Mesenchymal stem cell (in vitro differentiated cells and primary cell): Measurements from ENCODE around the gene L3HYPDH.

Source experiments
- DNase-seq: peaks from one replicate; pipeline ENCODE4 v3.0.0-alpha.2; 2013
- H2AFZ ChIP-seq: one replicate; pipeline ENCODE4 v1.6.1; 2013; ENCODE audit warnings: low read depth, mild to moderate bottlenecking, control low read depth, inconsistent platforms, low read length, moderate library complexity
- H2AK5ac ChIP-seq: 2 replicates; pipeline ENCODE4 v1.6.1; 2013; ENCODE audit warnings: low read length, moderate library complexity, mild to moderate bottlenecking, inconsistent platforms; ENCODE audit not compliant: severe bottlenecking
- H2BK120ac ChIP-seq: one replicate; pipeline ENCODE4 v1.6.1; 2013; ENCODE audit warnings: low read depth, mild to moderate bottlenecking, inconsistent platforms, low read length, moderate library complexity
- H2BK12ac ChIP-seq, 2 experiments: one replicate each; pipeline ENCODE4 v1.6.1; 2013; ENCODE audit warnings: inconsistent platforms in 2 of 2, low read length in 2 of 2, mild to moderate bottlenecking in 2 of 2, moderate library complexity in 2 of 2, control low read depth in 1 of 2
- H2BK15ac ChIP-seq: one replicate; pipeline ENCODE4 v1.6.1; 2013; ENCODE audit warnings: mild to moderate bottlenecking, low read depth, inconsistent platforms; ENCODE audit not compliant: poor library complexity, severe bottlenecking
- H2BK5ac ChIP-seq: 2 replicates; pipeline ENCODE4 v1.6.1; 2013; ENCODE audit warnings: low read depth, mild to moderate bottlenecking, low read length, control low read depth, inconsistent platforms; ENCODE audit not compliant: poor library complexity, severe bottlenecking
- H3K14ac ChIP-seq, 2 experiments: one replicate each; pipeline ENCODE4 v1.6.1; 2013; ENCODE audit warnings: inconsistent platforms in 2 of 2, low read length in 2 of 2, control low read depth in 1 of 2, mild to moderate bottlenecking in 1 of 2, moderate library complexity in 1 of 2
- H3K18ac ChIP-seq, 2 experiments: one replicate each; pipeline ENCODE4 v1.6.1; 2013; ENCODE audit warnings: inconsistent platforms in 2 of 2, low read length in 2 of 2, control low read depth in 1 of 2, low read depth in 1 of 2, mild to moderate bottlenecking in 1 of 2
- H3K23ac ChIP-seq, 2 experiments: one replicate each; pipeline ENCODE4 v1.6.1; 2013; ENCODE audit warnings: inconsistent platforms in 2 of 2, low read length in 2 of 2, mild to moderate bottlenecking in 2 of 2, moderate library complexity in 2 of 2, control low read depth in 1 of 2
- H3K27ac ChIP-seq: 2 replicates; pipeline ENCODE4 v1.5.1; 2013; ENCODE audit warnings: mild to moderate bottlenecking, moderate library complexity, low read length, control low read depth, inconsistent platforms; ENCODE audit not compliant: poor library complexity, severe bottlenecking
- H3K27me3 ChIP-seq, 2 experiments: 2 replicates each; pipeline versions ENCODE4 v1.6.1 to v1.7.0; 2013; ENCODE audit warnings: low read length in 2 of 2, mild to moderate bottlenecking in 2 of 2, moderate library complexity in 2 of 2, control low read depth in 1 of 2, inconsistent platforms in 1 of 2; ENCODE audit not compliant: control insufficient read depth in 1 of 2, insufficient read depth in 1 of 2
- H3K36me3 ChIP-seq, 2 experiments: 2 replicates each; pipeline versions ENCODE4 v1.6.1 to v1.7.0; 2013; ENCODE audit warnings: low read length in 2 of 2, control low read depth in 1 of 2, inconsistent platforms in 1 of 2, low read depth in 1 of 2, mild to moderate bottlenecking in 1 of 2; ENCODE audit not compliant: insufficient read depth in 2 of 2, control insufficient read depth in 1 of 2
- H3K4ac ChIP-seq, 2 experiments: one replicate each; pipeline ENCODE4 v1.6.1; 2013; ENCODE audit warnings: inconsistent platforms in 2 of 2, low read length in 2 of 2, mild to moderate bottlenecking in 2 of 2, moderate library complexity in 2 of 2, control low read depth in 1 of 2, low read depth in 1 of 2
- H3K4me1 ChIP-seq: 2 replicates; pipeline ENCODE4 v1.6.1; 2013; ENCODE audit warnings: low read depth, low read length, control low read depth; ENCODE audit not compliant: control insufficient read depth, insufficient read depth
- H3K4me2 ChIP-seq: 2 replicates; pipeline ENCODE4 v1.6.1; 2013; ENCODE audit warnings: low read length, mild to moderate bottlenecking, inconsistent platforms; ENCODE audit not compliant: poor library complexity, severe bottlenecking
- H3K4me3 ChIP-seq, 2 experiments: 2 replicates each; pipeline versions ENCODE4 v1.5.1 to v1.7.0; 2013; ENCODE audit warnings: low read length in 2 of 2, mild to moderate bottlenecking in 2 of 2, control low read depth in 1 of 2, low read depth in 1 of 2; ENCODE audit not compliant: insufficient read depth in 1 of 2
- H3K79me1 ChIP-seq: replicated peaks from 2 replicates; pipeline ENCODE4 v1.6.1; 2013; ENCODE audit warnings: mild to moderate bottlenecking, control low read depth, low read length, inconsistent platforms; ENCODE audit not compliant: poor library complexity, severe bottlenecking
- H3K9ac ChIP-seq: 2 replicates; pipeline ENCODE4 v1.7.0; 2013; ENCODE audit warnings: mild to moderate bottlenecking, low read length, moderate library complexity
- H3K9me3 ChIP-seq: 2 replicates; pipeline ENCODE4 v1.7.0; 2013; ENCODE audit warnings: mild to moderate bottlenecking, low read length; ENCODE audit not compliant: control insufficient read depth
- H4K8ac ChIP-seq: one replicate; pipeline ENCODE4 v1.6.1; 2013; ENCODE audit warnings: inconsistent platforms, mild to moderate bottlenecking, low read length, moderate library complexity
- H4K91ac ChIP-seq: one replicate; pipeline ENCODE4 v1.6.1; 2013; ENCODE audit warnings: mild to moderate bottlenecking, low read length, inconsistent platforms
- WGBS: methylation state at CpG from one replicate; pipeline ENCODE4 v1.1.7; 2013; ENCODE audit warnings: mixed read lengths; 5-methylcytosine and 5-hydroxymethylcytosine counted together

Gene L3HYPDH

GRCh38 chr14:59509101-59509500 lies 24.9 kb upstream of the L3HYPDH start:
- Histone ChIP-seq H2BK12ac (no peak overlapping the region), H4K91ac (no peak overlapping the region), H3K4me3 (no peak overlapping the region), H3K27me3 (no peaks in the 10 kb centered on the region), H3K4ac (no peak overlapping the region), H3K79me1 (no peaks in the 10 kb centered on the region), H3K23ac (no peak overlapping the region), H2BK120ac (no peak overlapping the region), H3K36me3 (peaks cover 0 to 9% of the 10 kb centered on the region in 2 experiments), H3K27ac (no peak overlapping the region), H3K9me3 (no peaks in the 10 kb centered on the region), H3K4me1 (peaks cover 3% of the 10 kb centered on the region), H4K8ac (no peak overlapping the region), H2AK5ac (no peak overlapping the region), H3K18ac (no peak overlapping the region), H3K4me2 (no peak overlapping the region), H2BK15ac (no peak overlapping the region), H3K9ac (no peak overlapping the region), H2BK5ac (no peak overlapping the region), H2AFZ (no peak overlapping the region), H3K14ac (no peak overlapping the region)
- WGBS, result 90% methylated on average over 3 of the region's 3 CpGs
- no peak for DNase-seq

- Histone ChIP-seq H3K9me3 (no peaks in the 10 kb centered on the region), H3K27me3 (no peaks in the 10 kb centered on the region), H3K79me1 (peaks cover 2% of the 10 kb centered on the region), H4K8ac (no peak overlapping the region), H3K23ac (no peak overlapping the region), H4K91ac (no peak overlapping the region), H2BK12ac (no peak overlapping the region), H3K4me1 (peaks cover 3% of the 10 kb centered on the region), H2BK120ac (no peak overlapping the region), H2BK5ac (no peak overlapping the region), H3K27ac (no peak overlapping the region), H3K4ac (no peak overlapping the region), H2AK5ac (no peak overlapping the region), H3K9ac (no peak overlapping the region), H2BK15ac (no peak overlapping the region), H2AFZ (no peak overlapping the region), H3K36me3 (peaks cover 0 to 21% of the 10 kb centered on the region in 2 experiments), H3K4me3 (no peak overlapping the region), H3K4me2 (no peak overlapping the region), H3K18ac (no peak overlapping the region), H3K14ac (no peak overlapping the region)
- DNase-seq, result no peak
- 100% methylated on average over 3 of the region's 3 CpGs for WGBS
Observed at GRCh38 chr14:59507752-59508103, 23.5 kb upstream of the L3HYPDH start.

GRCh38 chr14:59507063-59507751 lies 23.0 kb upstream of the L3HYPDH start:
- no peak overlapping the region for H2AFZ ChIP-seq
- no peak overlapping the region for H3K27ac ChIP-seq
- H2BK120ac ChIP-seq, result no peak overlapping the region
- peaks cover 2% of the 10 kb centered on the region for H3K79me1 ChIP-seq
- H3K18ac ChIP-seq, result no peak overlapping the region
- no peak overlapping the region for H3K23ac ChIP-seq
- H3K9me3 ChIP-seq, result no peaks in the 10 kb centered on the region
- no peak overlapping the region for H3K4me2 ChIP-seq
- no peak overlapping the region for H3K14ac ChIP-seq
- peaks cover 2% of the 10 kb centered on the region for H3K4me1 ChIP-seq
- no peak overlapping the region for H3K9ac ChIP-seq
- no peak overlapping the region for H4K8ac ChIP-seq
- H3K36me3 ChIP-seq, result peaks cover 0 to 21% of the 10 kb centered on the region in 2 experiments
- no peak overlapping the region for H4K91ac ChIP-seq
- H3K4me3 ChIP-seq, result no peak overlapping the region
- no peak overlapping the region for H3K4ac ChIP-seq
- DNase-seq, result peak; percentile 70
- no peak overlapping the region for H2BK5ac ChIP-seq
- no peak overlapping the region for H2AK5ac ChIP-seq
- H2BK12ac ChIP-seq, result no peak overlapping the region
- no peaks in the 10 kb centered on the region for H3K27me3 ChIP-seq
- H2BK15ac ChIP-seq, result no peak overlapping the region

GRCh38 chr14:59503256-59503655 lies 19.0 kb upstream of the L3HYPDH start:
- no peak overlapping the region for H2BK120ac ChIP-seq

More at GRCh38 chr14:59503256-59503655, 19.0 kb upstream of the L3HYPDH start:
- H2BK15ac ChIP-seq, result no peak overlapping the region
- no peak overlapping the region for H3K18ac ChIP-seq
- no peak for DNase-seq
- H3K79me1 ChIP-seq, result peaks cover 4% of the 10 kb centered on the region
- H2AFZ ChIP-seq, result no peak overlapping the region
- no peak overlapping the region for H4K91ac ChIP-seq
- no peak overlapping the region for H3K9ac ChIP-seq
- no peak overlapping the region for H2BK5ac ChIP-seq
- H3K27me3 ChIP-seq, result no peaks in the 10 kb centered on the region
- H3K4ac ChIP-seq, result no peak overlapping the region
- no peak overlapping the region for H2BK12ac ChIP-seq
- no peak overlapping the region for H2AK5ac ChIP-seq
- H3K4me1 ChIP-seq, result no peaks in the 10 kb centered on the region
- peaks cover 0 to 46% of the 10 kb centered on the region in 2 experiments for H3K36me3 ChIP-seq
- no peak overlapping the region for H4K8ac ChIP-seq
- no peak overlapping the region for H3K4me2 ChIP-seq
- H3K14ac ChIP-seq, result no peak overlapping the region
- H3K23ac ChIP-seq, result no peak overlapping the region
- no peaks in the 10 kb centered on the region for H3K9me3 ChIP-seq
- no peak overlapping the region for H3K27ac ChIP-seq
- 85% methylated on average over 3 of the region's 4 CpGs for WGBS
- no peak overlapping the region for H3K4me3 ChIP-seq
